SK-N-MC (cell line): ENCODE measurements around the gene LRRN1.
"Not testable (repeated sequence)": the region's sequence is repeated elsewhere in the genome, so short reads cannot be mapped to it uniquely, and the experiment has no call there.

ENCODE experiments used
- DNase-seq: peaks from one replicate; pipeline ENCODE4 v3.0.0-alpha.2; 2011; ENCODE audit warnings: low read depth, low spot score
- H3K27ac ChIP-seq: fragments of 200-600 bp; sonication (generic); 2 replicates; pipeline ENCODE4 v1.5.1; 2016; ENCODE audit warnings: mixed run types
- H3K36me3 ChIP-seq: fragments of 200-600 bp; sonication (generic); 2 replicates; pipeline ENCODE4 v1.6.1; 2017; ENCODE audit warnings: antibody characterized with exemption, low read length, mixed read lengths; ENCODE audit not compliant: insufficient read depth
- H3K4me3 ChIP-seq: fragments of 200-600 bp; sonication (generic); 2 replicates; pipeline ENCODE4 v1.5.1; 2016
- H3K9ac ChIP-seq: fragments of 200-600 bp; sonication (generic); 2 replicates; pipeline ENCODE4 v1.8.0; 2017; ENCODE audit warnings: mixed run types, mixed read lengths; ENCODE audit not compliant: insufficient read length
- H3K9me3 ChIP-seq: fragments of 200-600 bp; sonication (generic); 2 replicates; pipeline ENCODE4 v1.6.1; 2017; ENCODE audit warnings: low read depth, mild to moderate bottlenecking, antibody characterized with exemption, low read length, moderate library complexity, mixed read lengths
- EZH2 ChIP-seq: fragments of 200-600 bp; sonication (generic); IDR thresholded peaks from one replicate; pipeline ENCODE4 v1.6.1; 2017; ENCODE audit warnings: antibody characterized with exemption
- FOXP2 ChIP-seq: optimal IDR thresholded peaks from 2 replicates; pipeline ENCODE3; 2011; ENCODE audit warnings: mild to moderate bottlenecking, moderate library complexity; ENCODE audit not compliant: insufficient read depth; ENCODE audit errors: extremely low read length, control extremely low read depth
- POLR2AphosphoS5 ChIP-seq: IDR thresholded peaks from 2 replicates; pipeline ENCODE4 v1.6.1; 2012; ENCODE audit warnings: mild to moderate bottlenecking, low read depth, low read length, borderline replicate concordance

Gene LRRN1

DNA sequence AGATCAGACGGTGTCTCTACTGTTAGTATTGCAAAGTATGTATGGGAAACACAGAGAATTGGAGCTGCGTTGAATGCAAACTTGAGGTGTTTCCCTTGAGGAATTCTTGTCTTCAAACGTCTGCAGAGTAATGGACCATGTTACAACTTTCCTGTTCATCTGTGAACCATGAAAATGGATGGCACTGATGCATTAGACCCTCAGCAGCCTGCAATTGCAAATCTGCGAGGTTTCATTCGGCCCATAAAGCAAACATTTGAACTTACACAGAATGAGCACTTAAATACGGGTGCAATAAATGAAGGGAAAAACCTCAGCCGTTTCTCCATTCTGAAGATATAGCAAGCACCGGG lies 49.7 kb downstream of the LRRN1 start:
- H3K4me3 ChIP-seq = no peak overlapping the region
- no peaks in the 10 kb centered on the region for H3K9me3 ChIP-seq
- DNase-seq = no peak
- TF ChIP-seq EZH2 (no peak), FOXP2 (no peak), POLR2AphosphoS5 (no peak)
- H3K36me3 ChIP-seq = no peaks in the 10 kb centered on the region
- H3K9ac ChIP-seq = no peak overlapping the region
- no peak overlapping the region for H3K27ac ChIP-seq

DNA sequence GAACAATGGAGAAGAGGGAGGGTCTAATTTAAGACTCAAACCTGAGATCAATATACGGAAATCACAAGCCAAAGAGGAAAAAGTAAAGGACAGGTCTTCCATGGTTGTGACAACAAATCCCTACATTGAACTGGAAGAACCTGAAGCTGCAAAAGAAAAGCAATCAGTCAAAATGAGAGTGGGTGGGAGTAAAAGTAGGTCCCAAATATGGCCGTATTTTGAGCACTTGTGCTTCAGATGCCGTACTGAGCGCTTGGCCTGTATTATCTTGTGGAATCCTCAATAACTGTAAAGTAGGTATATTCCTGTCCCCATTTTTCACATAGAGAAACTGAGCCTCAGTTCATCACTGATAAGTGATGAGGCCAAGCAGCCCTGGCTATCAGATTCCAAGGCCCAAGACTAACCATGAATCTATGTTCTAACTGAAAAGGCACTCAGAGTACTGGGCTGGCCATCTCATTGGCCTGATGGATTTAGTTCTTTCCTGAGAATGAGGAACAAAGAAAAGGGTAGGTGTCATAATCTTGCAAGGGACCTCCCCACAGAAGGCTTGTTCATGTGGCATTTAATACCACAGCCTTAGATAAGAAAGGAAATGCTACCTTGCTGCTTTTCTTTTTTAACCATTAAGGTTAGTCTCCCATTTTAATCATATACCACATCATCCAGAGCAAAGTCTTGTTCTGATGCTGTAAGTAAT lies 52.5 kb downstream of the LRRN1 start:
- H3K36me3 ChIP-seq = no peaks in the 10 kb centered on the region

DNA sequence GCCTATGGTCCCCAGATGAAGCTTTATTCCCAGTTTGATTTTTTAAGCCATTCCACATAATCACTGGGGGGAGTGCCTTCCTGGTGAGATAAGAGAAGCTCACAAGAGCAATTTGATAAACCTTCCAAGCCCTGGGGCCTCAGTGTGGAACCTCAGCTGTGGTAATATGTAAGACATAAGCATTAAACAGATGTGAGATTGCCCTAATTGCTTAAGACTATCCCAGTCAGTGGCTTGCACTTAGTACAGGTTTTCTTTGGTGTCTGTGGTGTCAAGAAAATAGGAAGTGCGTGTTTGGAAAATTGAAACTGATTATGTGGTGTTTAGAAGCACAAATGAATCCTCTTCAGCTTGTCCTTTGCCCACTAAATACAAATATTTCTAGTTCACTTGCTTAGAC lies 54.3 kb downstream of the LRRN1 start:
- H3K36me3 ChIP-seq = no peaks in the 10 kb centered on the region
- no peaks in the 10 kb centered on the region for H3K9me3 ChIP-seq
- DNase-seq = no peak
- H3K27ac ChIP-seq = no peak overlapping the region
- H3K9ac ChIP-seq = no peak overlapping the region
- H3K4me3 ChIP-seq = no peak overlapping the region
- TF ChIP-seq POLR2AphosphoS5 (no peak), EZH2 (no peak), FOXP2 (no peak)

More for the DNA sequence above, 52.5 kb downstream of the LRRN1 start:
- H3K4me3 ChIP-seq = no peak overlapping the region
- DNase-seq = no peak
- H3K9ac ChIP-seq = no peak overlapping the region
- TF ChIP-seq POLR2AphosphoS5 (no peak), EZH2 (no peak), FOXP2 (no peak)
- no peaks in the 10 kb centered on the region for H3K9me3 ChIP-seq
- no peak overlapping the region for H3K27ac ChIP-seq

DNA sequence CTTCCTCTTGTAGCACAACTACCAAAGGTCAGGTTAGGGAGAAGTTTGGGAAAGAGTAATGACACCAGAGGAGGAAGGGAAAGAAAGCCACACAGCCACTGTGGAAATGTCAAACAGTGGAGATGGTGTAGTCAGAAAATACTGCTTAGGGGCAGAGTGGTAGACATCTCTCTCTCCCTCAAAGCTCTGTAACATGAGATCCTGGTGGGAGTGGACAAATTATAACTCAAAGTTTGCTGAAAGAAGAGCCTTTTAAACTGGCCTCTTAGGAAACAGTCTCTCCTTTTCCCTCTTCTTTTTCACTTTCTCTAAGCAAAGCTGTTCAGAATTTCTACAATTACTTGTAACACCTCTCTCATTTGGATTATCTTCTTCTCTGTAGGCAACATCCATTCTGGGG lies 55.8 kb downstream of the LRRN1 start:
- Histone ChIP-seq H3K27ac (no peak overlapping the region), H3K4me3 (no peak overlapping the region), H3K9ac (no peak overlapping the region), H3K36me3 (no peaks in the 10 kb centered on the region), H3K9me3 (no peaks in the 10 kb centered on the region)
- DNase-seq = no peak
- TF ChIP-seq EZH2 (no peak), POLR2AphosphoS5 (no peak), FOXP2 (no peak)

DNA sequence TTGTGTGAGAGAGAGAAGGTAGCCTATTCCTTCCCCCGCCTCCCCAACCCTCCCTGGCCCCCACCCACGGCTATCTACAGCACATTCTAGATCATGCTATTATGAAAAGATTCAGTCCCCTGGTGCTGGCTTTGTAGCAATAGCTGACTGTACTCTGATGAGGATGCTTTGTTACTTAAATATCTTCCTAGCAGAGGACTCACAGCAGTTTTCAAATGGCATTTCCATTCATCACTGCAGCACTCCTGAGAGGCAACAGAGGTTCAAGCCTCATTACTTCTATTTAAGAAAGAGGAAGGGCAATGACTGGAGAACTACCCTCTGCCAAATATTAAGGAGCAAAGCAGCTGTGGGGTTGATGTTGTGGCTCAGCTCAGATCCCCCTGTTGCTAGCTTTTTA lies 61.0 kb downstream of the LRRN1 start:
- TF ChIP-seq POLR2AphosphoS5 (no peak), EZH2 (no peak), FOXP2 (no peak)
- Histone ChIP-seq H3K4me3 (no peak overlapping the region), H3K27ac (no peak overlapping the region), H3K36me3 (no peaks in the 10 kb centered on the region), H3K9me3 (no peaks in the 10 kb centered on the region), H3K9ac (no peak overlapping the region)
- no peak for DNase-seq

DNA sequence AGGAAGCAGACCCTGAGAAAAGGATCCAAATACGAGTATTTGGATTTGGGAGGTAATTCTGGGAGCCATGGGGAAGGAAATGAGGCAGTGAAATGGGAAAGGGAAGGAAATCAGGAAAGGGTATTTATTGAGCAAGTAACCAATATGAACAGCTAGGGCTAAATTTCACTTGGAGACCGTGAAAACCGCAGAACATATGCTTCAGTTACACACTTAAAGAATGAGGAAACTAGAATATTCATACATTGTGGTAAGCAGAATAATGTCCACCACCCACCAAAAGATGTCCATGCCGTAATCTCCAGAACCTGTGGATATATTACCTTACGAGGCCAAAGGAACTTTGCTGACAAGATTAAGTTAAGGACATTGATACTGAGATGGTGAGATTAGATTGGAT lies 63.3 kb downstream of the LRRN1 start:
- H3K27ac ChIP-seq = no peak overlapping the region
- no peak overlapping the region for H3K4me3 ChIP-seq
- no peak overlapping the region for H3K9ac ChIP-seq
- no peaks in the 10 kb centered on the region for H3K36me3 ChIP-seq
- H3K9me3 ChIP-seq = no peaks in the 10 kb centered on the region
- DNase-seq = no peak
- TF ChIP-seq POLR2AphosphoS5 = no peak
- TF ChIP-seq FOXP2 = no peak
- no peak for TF ChIP-seq EZH2

DNA sequence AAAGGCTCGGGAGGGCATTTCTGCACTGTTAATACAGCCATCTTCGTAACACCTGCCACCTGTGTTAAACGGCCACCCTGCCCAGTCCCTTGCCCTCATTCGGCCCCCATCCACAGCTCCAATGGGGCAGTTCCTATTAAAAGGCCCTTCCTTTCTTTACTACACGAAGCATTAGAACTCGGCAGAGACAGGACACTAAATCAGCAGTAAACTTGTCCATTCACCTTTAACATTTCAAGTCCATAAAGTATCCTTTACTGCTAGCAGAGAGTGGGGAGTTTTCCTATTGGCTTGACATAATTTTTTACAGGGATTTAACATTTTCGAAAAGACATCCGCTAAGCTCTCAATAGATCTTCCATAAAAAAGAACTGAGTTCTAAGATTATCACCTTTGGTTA lies 76.3 kb downstream of the LRRN1 start:
- Histone ChIP-seq H3K9me3 (no peaks in the 10 kb centered on the region), H3K36me3 (no peaks in the 10 kb centered on the region), H3K27ac (no peak overlapping the region), H3K4me3 (no peak overlapping the region), H3K9ac (no peak overlapping the region)
- TF ChIP-seq POLR2AphosphoS5 (no peak), EZH2 (no peak), FOXP2 (no peak)
- no peak for DNase-seq

DNA sequence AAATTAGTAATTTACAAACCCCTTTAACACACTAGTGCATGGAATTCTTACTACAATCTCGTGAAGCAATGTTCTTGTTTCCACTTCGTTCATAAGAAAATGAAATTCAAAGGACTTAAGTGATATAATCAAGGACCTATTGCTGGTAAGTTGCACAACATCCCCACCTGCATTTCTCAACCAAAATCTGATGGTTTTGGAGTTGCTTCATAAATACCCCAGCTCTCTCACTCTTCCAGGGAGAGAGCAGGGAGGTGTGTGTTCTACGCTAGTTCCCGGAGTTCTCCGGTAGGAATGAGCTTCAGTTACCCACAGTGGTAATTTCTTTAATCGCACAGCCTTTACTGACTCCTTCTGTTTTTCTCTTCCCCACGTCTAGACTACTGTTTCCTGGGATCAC lies 81.8 kb downstream of the LRRN1 start:
- no peak for TF ChIP-seq EZH2
- no peak for TF ChIP-seq FOXP2
- no peak for TF ChIP-seq POLR2AphosphoS5
- no peak overlapping the region for H3K27ac ChIP-seq
- no peak overlapping the region for H3K9ac ChIP-seq
- no peaks in the 10 kb centered on the region for H3K36me3 ChIP-seq
- H3K4me3 ChIP-seq = no peak overlapping the region
- H3K9me3 ChIP-seq = no peaks in the 10 kb centered on the region
- no peak for DNase-seq

DNA sequence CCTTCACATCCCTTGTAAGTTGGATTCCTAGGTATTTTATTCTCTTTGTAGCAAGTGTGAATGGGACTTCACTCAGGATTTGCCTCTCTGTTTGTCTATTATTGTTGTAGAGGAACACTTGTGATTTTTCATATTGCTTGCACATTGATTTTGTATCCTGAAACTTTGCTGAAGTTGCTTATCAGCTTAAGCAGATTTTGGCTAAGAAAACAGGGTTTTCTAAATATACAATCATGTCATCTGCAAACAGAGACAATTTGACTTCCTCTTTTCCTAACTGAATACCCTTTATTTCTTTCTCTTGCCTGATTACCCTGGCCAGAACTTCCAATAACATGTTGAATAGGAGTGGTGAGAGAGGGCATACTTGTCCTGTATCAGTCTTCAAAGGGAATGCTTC lies 88.1 kb downstream of the LRRN1 start:
- H3K36me3 ChIP-seq, H3K9me3 ChIP-seq, H3K9ac ChIP-seq, DNase-seq, H3K27ac ChIP-seq, H3K4me3 ChIP-seq: not testable (repeated sequence)
